OCI-LY1 (cell line): ENCODE measurements around the gene FAM53B.

Experiments used
- H2AFZ ChIP-seq: fragments of 200-600 bp; sonication (generic), shearing (Covaris generic); 2 replicates; pipeline ENCODE4 v1.6.0; 2014; ENCODE audit warnings: antibody characterized with exemption, mild to moderate bottlenecking, low read length
- H3F3A ChIP-seq: fragments of 200-600 bp; sonication (generic), shearing (Covaris generic); 2 replicates; pipeline ENCODE4 v1.6.0; 2014; ENCODE audit warnings: mild to moderate bottlenecking, antibody characterized with exemption, low read length, moderate library complexity; ENCODE audit not compliant: insufficient read depth
- H3K27ac ChIP-seq: fragments of 200-600 bp; sonication (generic); 2 replicates; pipeline ENCODE4 v1.5.1; 2014; ENCODE audit warnings: low read length, mixed run types, mild to moderate bottlenecking, low read depth; ENCODE audit not compliant: poor library complexity, severe bottlenecking
- H3K27me3 ChIP-seq: fragments of 200-600 bp; sonication (generic); 2 replicates; pipeline ENCODE4 v1.6.0; 2014; ENCODE audit warnings: antibody characterized with exemption, mild to moderate bottlenecking, low read length, moderate library complexity; ENCODE audit not compliant: insufficient read depth
- H3K36me3 ChIP-seq: fragments of 200-600 bp; sonication (generic); 2 replicates; pipeline ENCODE4 v1.6.1; 2014; ENCODE audit warnings: mild to moderate bottlenecking, antibody characterized with exemption, low read length, moderate library complexity, mixed read lengths; ENCODE audit not compliant: insufficient read depth
- H3K4me1 ChIP-seq: fragments of 200-600 bp; sonication (generic); 2 replicates; pipeline ENCODE4 v1.5.1; 2014; ENCODE audit warnings: mild to moderate bottlenecking, low read length, moderate library complexity; ENCODE audit not compliant: insufficient read depth, severe bottlenecking
- H3K4me2 ChIP-seq: fragments of 200-600 bp; sonication (generic), shearing (Covaris generic); 2 replicates; pipeline ENCODE4 v1.6.1; 2014; ENCODE audit warnings: low read length
- H3K4me3 ChIP-seq: fragments of 200-600 bp; sonication (generic); 2 replicates; pipeline ENCODE4 v1.5.1; 2014; ENCODE audit warnings: low read length, low read depth, mild to moderate bottlenecking, mixed read lengths; ENCODE audit not compliant: poor library complexity, severe bottlenecking
- H3K79me2 ChIP-seq: fragments of 200-600 bp; shearing (Covaris generic); 2 replicates; pipeline ENCODE4 v1.6.1; 2016; ENCODE audit warnings: mixed run types, low read length, mixed read lengths; ENCODE audit not compliant: insufficient read depth
- H3K9ac ChIP-seq: fragments of 200-600 bp; sonication (generic), shearing (Covaris generic); 2 replicates; pipeline ENCODE4 v1.6.1; 2014; ENCODE audit warnings: mild to moderate bottlenecking, low read length, mixed read lengths
- H3K9me2 ChIP-seq: fragments of 200-600 bp; sonication (generic), shearing (Covaris generic); 2 replicates; pipeline ENCODE4 v1.6.1; 2014; ENCODE audit warnings: low read depth, mild to moderate bottlenecking, low read length, mixed read lengths
- H3K9me3 ChIP-seq: fragments of 200-600 bp; shearing (Covaris generic); 2 replicates; pipeline ENCODE4 v1.6.1; 2014; ENCODE audit warnings: low read length, mixed read lengths
- H4K20me1 ChIP-seq: fragments of 200-600 bp; sonication (generic), shearing (Covaris generic); 2 replicates; pipeline ENCODE4 v1.6.0; 2016; ENCODE audit warnings: mild to moderate bottlenecking, low read length; ENCODE audit not compliant: insufficient read depth
- CTCF ChIP-seq: fragments of 200-600 bp; sonication (generic), shearing (Covaris generic); IDR thresholded peaks from 2 replicates; pipeline ENCODE4 v1.5.1; 2017; ENCODE audit warnings: mild to moderate bottlenecking, antibody characterized with exemption, low read length, moderate library complexity, mixed read lengths
- EZH2 ChIP-seq: fragments of 200-600 bp; sonication (generic), shearing (Covaris generic); IDR thresholded peaks from 2 replicates; pipeline ENCODE4 v1.8.0; 2017; ENCODE audit warnings: borderline replicate concordance, mixed run types, mild to moderate bottlenecking, antibody characterized with exemption, low read length, moderate library complexity, mixed read lengths

FAM53B gene

GRCh38 chr10:124598773-124599587 is 145.2 kb downstream of the FAM53B start:
- Histone ChIP-seq H3K4me1 (peaks cover 73% of the 10 kb centered on the region), H3K27me3 (no peaks in the 10 kb centered on the region), H3K4me2 (no peak overlapping the region), H3K9me2 (no peaks in the 10 kb centered on the region), H3K79me2 (no peaks in the 10 kb centered on the region), H3K4me3 (no peak overlapping the region), H3K9ac (peak overlapping the region; percentile 40; the same call in 1 of the 2 replicates), H2AFZ (no peak overlapping the region), H3K9me3 (no peaks in the 10 kb centered on the region), H4K20me1 (no peaks in the 10 kb centered on the region), H3K36me3 (no peaks in the 10 kb centered on the region), H3F3A (no peaks in the 10 kb centered on the region), H3K27ac (peak overlapping the region; percentile 97)
- TF ChIP-seq CTCF (no peak), EZH2 (no peak)

GRCh38 chr10:124598196-124598595 is 146.0 kb downstream of the FAM53B start:
- H3K4me1 ChIP-seq, result peaks cover 65% of the 10 kb centered on the region
- H4K20me1 ChIP-seq, result no peaks in the 10 kb centered on the region
- peak overlapping the region; percentile 87 for H3K27ac ChIP-seq
- no peaks in the 10 kb centered on the region for H3K27me3 ChIP-seq
- peak overlapping the region; percentile 40; the same call in 1 of the 2 replicates for H3K9ac ChIP-seq
- no peaks in the 10 kb centered on the region for H3K36me3 ChIP-seq
- no peaks in the 10 kb centered on the region for H3K9me2 ChIP-seq
- no peak overlapping the region for H3K4me3 ChIP-seq
- H3K9me3 ChIP-seq, result no peaks in the 10 kb centered on the region
- TF ChIP-seq CTCF (no peak), EZH2 (no peak)
- H2AFZ ChIP-seq, result no peak overlapping the region
- H3K4me2 ChIP-seq, result peak overlapping the region; percentile 27; the same call in 1 of the 2 replicates
- no peaks in the 10 kb centered on the region for H3K79me2 ChIP-seq
- H3F3A ChIP-seq, result no peaks in the 10 kb centered on the region

GRCh38 chr10:124597846-124598165 is 146.4 kb downstream of the FAM53B start:
- Histone ChIP-seq H2AFZ (no peak overlapping the region), H3K79me2 (no peaks in the 10 kb centered on the region), H3F3A (no peaks in the 10 kb centered on the region), H3K9me2 (no peaks in the 10 kb centered on the region), H3K9me3 (no peaks in the 10 kb centered on the region), H3K4me3 (no peak overlapping the region), H3K9ac (peak overlapping the region; percentile 40; the same call in 1 of the 2 replicates), H3K27me3 (no peaks in the 10 kb centered on the region), H3K4me2 (peak overlapping the region; percentile 27; the same call in 1 of the 2 replicates), H3K36me3 (no peaks in the 10 kb centered on the region), H3K4me1 (peaks cover 62% of the 10 kb centered on the region), H3K27ac (peak overlapping the region; percentile 87), H4K20me1 (no peaks in the 10 kb centered on the region)
- TF ChIP-seq CTCF (no peak), EZH2 (no peak)
